Measurements from ENCODE around the gene MEF2C. TPM values are rescaled to one million over a fixed set of nuclear protein-coding genes. Genes with fewer than 3 reads are reported as not detected.

MEF2C gene
- total RNA-seq, 2 donors from 2014 or later: 13.9 to 44.0 TPM

GRCh38 chr5:88818296-88818695, 64.7 kb downstream of the MEF2C start:
- H3K27ac ChIP-seq: no peak overlapping the region
- intact Hi-C loops (cut with DNase I): no loop called here
- 72% methylated on average over 4 of the region's 4 CpGs for WGBS

GRCh38 chr5:88816195-88816594, 66.8 kb downstream of the MEF2C start:
- Histone ChIP-seq H3K27ac (no peak overlapping the region), H3K36me3 (no peaks in the 10 kb centered on the region), H3K9me3 (no peaks in the 10 kb centered on the region), H3K4me3 (no peak overlapping the region), H3K27me3 (replicated peaks; ENCODE audit: insufficient read depth) (no peaks in the 10 kb centered on the region), H3K4me1 (replicated peaks) (no peaks in the 10 kb centered on the region)
- WGBS: 89% methylated on average over 2 of the region's 2 CpGs
- intact Hi-C loops (cut with DNase I): no loop called here
- DNase-seq (ENCODE audit: low spot score): no peak
- TF ChIP-seq POLR2AphosphoS5 (IDR thresholded peaks at IDR 0.05) (no peak), POLR2A (IDR thresholded peaks at IDR 0.05) (no peak), CTCF (IDR thresholded peaks at IDR 0.05) (no peak)

More at GRCh38 chr5:88818296-88818695, 64.7 kb downstream of the MEF2C start:
- no peaks in the 10 kb centered on the region for H3K9me3 ChIP-seq
- no peak for DNase-seq (ENCODE audit: low spot score)
- H3K4me1 ChIP-seq (replicated peaks): no peaks in the 10 kb centered on the region
- TF ChIP-seq POLR2AphosphoS5 (IDR thresholded peaks at IDR 0.05): no peak
- no peak for TF ChIP-seq POLR2A (IDR thresholded peaks at IDR 0.05)
- no peak for TF ChIP-seq CTCF (IDR thresholded peaks at IDR 0.05)
- H3K36me3 ChIP-seq: no peaks in the 10 kb centered on the region
- H3K27me3 ChIP-seq (replicated peaks; ENCODE audit: insufficient read depth): no peaks in the 10 kb centered on the region
- H3K4me3 ChIP-seq: no peak overlapping the region

GRCh38 chr5:88815050-88815789, 67.8 kb downstream of the MEF2C start:
- no peak for DNase-seq (ENCODE audit: low spot score)
- TF ChIP-seq CTCF (IDR thresholded peaks at IDR 0.05) (no peak), POLR2AphosphoS5 (IDR thresholded peaks at IDR 0.05) (no peak), POLR2A (IDR thresholded peaks at IDR 0.05) (no peak)
- no peaks in the 10 kb centered on the region for H3K36me3 ChIP-seq
- no peaks in the 10 kb centered on the region for H3K9me3 ChIP-seq
- intact Hi-C loops (cut with DNase I): no loop called here
- H3K4me3 ChIP-seq: no peak overlapping the region
- no peaks in the 10 kb centered on the region for H3K4me1 ChIP-seq (replicated peaks)
- H3K27me3 ChIP-seq (replicated peaks; ENCODE audit: insufficient read depth): no peaks in the 10 kb centered on the region
- H3K27ac ChIP-seq: no peak overlapping the region

GRCh38 chr5:88813805-88814575, 69.0 kb downstream of the MEF2C start:
- 80% methylated on average over 17 of the region's 17 CpGs for WGBS
- Histone ChIP-seq H3K27me3 (replicated peaks; ENCODE audit: insufficient read depth) (no peaks in the 10 kb centered on the region), H3K9me3 (no peaks in the 10 kb centered on the region), H3K4me1 (replicated peaks) (no peaks in the 10 kb centered on the region), H3K4me3 (no peak overlapping the region), H3K27ac (no peak overlapping the region), H3K36me3 (no peaks in the 10 kb centered on the region)
- intact Hi-C loops (cut with DNase I): no loop called here
- no peak for DNase-seq (ENCODE audit: low spot score)
- no peak for TF ChIP-seq POLR2A (IDR thresholded peaks at IDR 0.05)
- no peak for TF ChIP-seq POLR2AphosphoS5 (IDR thresholded peaks at IDR 0.05)
- no peak for TF ChIP-seq CTCF (IDR thresholded peaks at IDR 0.05)
